ENCODE measurements around the gene RPL12.

DNA sequence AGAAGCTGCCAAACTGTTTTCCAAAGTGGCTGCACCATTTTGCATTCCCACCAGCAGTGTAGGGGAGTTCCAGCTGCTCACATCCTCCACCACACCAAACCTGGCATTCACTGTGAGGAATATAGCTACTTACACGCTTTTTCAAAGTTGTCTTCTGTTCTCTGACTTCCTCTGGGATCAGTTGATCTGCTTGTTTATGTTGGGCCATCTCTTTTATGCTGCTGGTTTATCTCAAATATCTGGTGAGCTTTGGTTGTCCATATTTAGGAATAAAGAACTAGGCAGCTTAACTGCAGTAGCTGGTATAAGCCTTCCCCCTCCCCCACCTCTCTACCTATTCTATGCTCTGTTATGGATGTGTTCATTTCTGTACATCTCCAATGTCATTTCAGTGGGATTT, 35.5 kb downstream of the RPL12 start:
- TF ChIP-seq, protein P1, sequence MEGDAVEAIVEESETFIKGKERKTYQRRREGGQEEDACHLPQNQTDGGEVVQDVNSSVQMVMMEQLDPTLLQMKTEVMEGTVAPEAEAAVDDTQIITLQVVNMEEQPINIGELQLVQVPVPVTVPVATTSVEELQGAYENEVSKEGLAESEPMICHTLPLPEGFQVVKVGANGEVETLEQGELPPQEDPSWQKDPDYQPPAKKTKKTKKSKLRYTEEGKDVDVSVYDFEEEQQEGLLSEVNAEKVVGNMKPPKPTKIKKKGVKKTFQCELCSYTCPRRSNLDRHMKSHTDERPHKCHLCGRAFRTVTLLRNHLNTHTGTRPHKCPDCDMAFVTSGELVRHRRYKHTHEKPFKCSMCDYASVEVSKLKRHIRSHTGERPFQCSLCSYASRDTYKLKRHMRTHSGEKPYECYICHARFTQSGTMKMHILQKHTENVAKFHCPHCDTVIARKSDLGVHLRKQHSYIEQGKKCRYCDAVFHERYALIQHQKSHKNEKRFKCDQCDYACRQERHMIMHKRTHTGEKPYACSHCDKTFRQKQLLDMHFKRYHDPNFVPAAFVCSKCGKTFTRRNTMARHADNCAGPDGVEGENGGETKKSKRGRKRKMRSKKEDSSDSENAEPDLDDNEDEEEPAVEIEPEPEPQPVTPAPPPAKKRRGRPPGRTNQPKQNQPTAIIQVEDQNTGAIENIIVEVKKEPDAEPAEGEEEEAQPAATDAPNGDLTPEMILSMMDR (IDR thresholded peaks at IDR 0.05): no peak
- no peak for TF ChIP-seq POLR2A (IDR thresholded peaks at IDR 0.05)

All from tibial nerve (tissue), 3 donors.